Measurements from ENCODE around the gene STAG1. TPM values are rescaled to one million over a fixed set of nuclear protein-coding genes. Genes with fewer than 3 reads are reported as not detected.

STAG1 gene
- total and polyA plus RNA-seq, 2 of the 13 experiments (the other 11 are each of a cell fraction or from before 2014, with no cell fraction given): 6.2 to 25.9 TPM

DNA sequence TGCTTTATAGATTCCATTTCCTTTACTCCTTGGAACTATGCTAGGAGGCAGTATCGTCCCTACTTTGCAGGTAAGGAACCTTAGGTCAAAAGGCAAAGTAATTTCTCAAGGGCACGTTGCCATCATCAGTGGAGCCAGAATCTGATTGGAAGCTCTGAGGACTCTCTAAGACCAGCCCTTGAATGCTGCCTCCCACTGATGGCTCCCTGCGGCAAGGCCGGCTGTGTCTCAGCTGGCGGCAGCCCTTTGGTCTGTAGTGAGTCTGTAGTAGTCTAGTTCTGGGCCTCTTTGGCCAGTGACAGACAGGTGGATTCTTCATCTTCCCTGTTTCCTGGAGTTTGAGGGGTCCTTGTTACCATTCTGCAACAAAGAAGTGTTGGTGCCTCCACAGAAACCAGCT is 425.9 kb downstream of the STAG1 start:
- whole genome bisulfite sequencing (ENCODE audit: low lambda C conversion rate): 98% methylated on average over 5 of the region's 5 CpGs
- Histone ChIP-seq H3K9me3 (ENCODE audit: low read length) (peaks cover 20% of the 10 kb centered on the region; the same call in 1 of the 2 replicates), H3K36me3 (replicated peaks in 1 of 2; ENCODE audit: control insufficient read depth in 1 of 2, insufficient read depth in 2 of 2, low read length in 2 of 2) (peaks cover 15 to 46% of the 10 kb centered on the region in 2 experiments; a peak in 4 of 5 replicates), H3K27ac (ENCODE audit: extremely low read length, insufficient read depth, low read length) (no peak overlapping the region), H4K20me1 (ENCODE audit: insufficient read depth, low read length) (no peaks in the 10 kb centered on the region), H3K9ac (ENCODE audit: insufficient read depth, low read depth, low read length) (no peak overlapping the region), H3K4me2 (ENCODE audit: low read depth, low read length) (no peak overlapping the region), H3K79me2 (ENCODE audit: insufficient read depth, low read length) (no peaks in the 10 kb centered on the region), H3K27me3 (ENCODE audit: control insufficient read depth in 1 of 2, insufficient read depth in 2 of 2, low read length in 2 of 2) (no peaks in the 10 kb centered on the region), H2AFZ (ENCODE audit: low read length) (no peak overlapping the region), H3K4me1 (ENCODE audit: insufficient read depth, low read length) (no peaks in the 10 kb centered on the region), H3K4me3 (replicated peaks in 1 of 3; ENCODE audit: insufficient read depth in 1 of 3, low read depth in 2 of 3, low read length in 3 of 3) (no peak overlapping the region)
- no TSS peak for BruUV-seq (replicated peaks)
- TF ChIP-seq MIXL1 (CRISPR knock-in tag; IDR thresholded peaks at IDR 0.05) (no peak), PHF5A (CRISPR knock-in tag; IDR thresholded peaks at IDR 0.05; ENCODE audit: low read depth, unreplicated experiment) (no peak), KLF12 (CRISPR knock-in tag; IDR thresholded peaks at IDR 0.05; ENCODE audit: borderline replicate concordance) (no peak), ARNTL (CRISPR knock-in tag; IDR thresholded peaks at IDR 0.05) (no peak), CSRNP1 (CRISPR knock-in tag; IDR thresholded peaks at IDR 0.05) (no peak), HIC2 (CRISPR knock-in tag; IDR thresholded peaks at IDR 0.05; ENCODE audit: low read depth) (no peak), CCDC6 (CRISPR knock-in tag; IDR thresholded peaks at IDR 0.05) (no peak), ZNF776 (CRISPR knock-in tag; IDR thresholded peaks at IDR 0.05) (no peak), USF2 (IDR thresholded peaks at IDR 0.05; ENCODE audit: low read depth, low read length) (no peak), USF2 (CRISPR knock-in tag; IDR thresholded peaks at IDR 0.05; ENCODE audit: borderline replicate concordance) (no peak)
- TF ChIP-seq, protein P1, sequence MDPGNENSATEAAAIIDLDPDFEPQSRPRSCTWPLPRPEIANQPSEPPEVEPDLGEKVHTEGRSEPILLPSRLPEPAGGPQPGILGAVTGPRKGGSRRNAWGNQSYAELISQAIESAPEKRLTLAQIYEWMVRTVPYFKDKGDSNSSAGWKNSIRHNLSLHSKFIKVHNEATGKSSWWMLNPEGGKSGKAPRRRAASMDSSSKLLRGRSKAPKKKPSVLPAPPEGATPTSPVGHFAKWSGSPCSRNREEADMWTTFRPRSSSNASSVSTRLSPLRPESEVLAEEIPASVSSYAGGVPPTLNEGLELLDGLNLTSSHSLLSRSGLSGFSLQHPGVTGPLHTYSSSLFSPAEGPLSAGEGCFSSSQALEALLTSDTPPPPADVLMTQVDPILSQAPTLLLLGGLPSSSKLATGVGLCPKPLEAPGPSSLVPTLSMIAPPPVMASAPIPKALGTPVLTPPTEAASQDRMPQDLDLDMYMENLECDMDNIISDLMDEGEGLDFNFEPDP (CRISPR knock-in tag; conservative IDR thresholded peaks at IDR 0.05): no peak
- intact Hi-C loops (cut with micrococcal nuclease; ENCODE audit: unreplicated experiment): no loop called here
- ChIA-PET POLR2A (no interaction called here), CTCF (ENCODE audit: low intra/inter-chr PET ratio, low total read pairs) (no interaction called here)
- FAIRE-seq (no peak), ATAC-seq (no peak), DNase-seq (ENCODE audit: low spot score) (no peak)
- in situ Hi-C loops (cut with HindIII; ENCODE audit: extremely low pct_ligation_motif_present, low pct_unique_long_range_greater_than_20kb): no loop called here

Data from HepG2 (cell line).